NT2/D1 (cell line): ENCODE data around the gene RAB20.

Experiments
- SUZ12 ChIP-seq: IDR thresholded peaks from 2 replicates; pipeline ENCODE4 v1.6.1; 2011; ENCODE audit not compliant: insufficient read length, insufficient read depth; ENCODE audit errors: extremely low read depth
- YY1 ChIP-seq: IDR thresholded peaks from 2 replicates; pipeline ENCODE4 v1.6.1; 2011; ENCODE audit not compliant: insufficient read length, insufficient read depth
- ZNF274 ChIP-seq: IDR thresholded peaks from 2 replicates; pipeline ENCODE4 v1.6.1; 2011; ENCODE audit warnings: mild to moderate bottlenecking, low read depth, low read length

DNA sequence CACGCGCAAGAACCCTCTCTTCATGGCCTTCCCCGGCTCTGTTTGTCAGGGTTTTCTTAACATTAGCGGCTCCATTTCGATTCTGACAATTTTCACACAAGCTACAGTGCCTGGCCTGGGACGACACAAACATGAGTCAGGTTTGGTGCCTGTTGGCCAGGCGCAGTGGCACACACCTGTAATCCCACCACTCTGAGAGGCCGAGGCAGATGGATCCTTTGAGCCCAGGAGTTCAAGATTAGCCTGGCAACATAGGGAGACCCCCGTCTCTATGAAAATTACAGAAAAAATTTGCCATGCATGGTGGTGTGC is 1.9 kb upstream of the RAB20 start:
- TF ChIP-seq YY1 (no peak), SUZ12 (no peak), ZNF274 (no peak)
